ENCODE results near the gene BCAP31. TPM values are rescaled to one million over a fixed set of nuclear protein-coding genes. Genes with fewer than 3 reads are reported as not detected.
A peak's percentile ranks its signal among the peaks of the same experiment; 100 is the strongest.

Gene BCAP31
- total RNA-seq, 1 donor from 2014 or later, result 118 TPM

- Mint-ChIP-seq H3K27ac (no peak overlapping the region), H3K4me1 (peaks cover 4% of the 10 kb centered on the region), H3K36me3 (peaks cover 3% of the 10 kb centered on the region), H3K27me3 (ENCODE audit: low read depth) (peaks cover 53% of the 10 kb centered on the region), H3K4me3 (no peak overlapping the region), H3K9me3 (peaks cover 19% of the 10 kb centered on the region)
- TF ChIP-seq CTCF (IDR thresholded peaks at IDR 0.05; ENCODE audit: unreplicated experiment), result no peak
- DNase-seq (ENCODE audit: low spot score in 2 of 2, unreplicated experiment in 2 of 2), result peak in 1 of 2 experiments; percentile 33
Observed at GRCh38 chrX:153668423-153669173, 55.6 kb downstream of the BCAP31 start.

- Mint-ChIP-seq H3K4me3 (peak overlapping the region; percentile 5), H3K36me3 (peaks cover 3% of the 10 kb centered on the region), H3K27ac (no peak overlapping the region), H3K27me3 (ENCODE audit: low read depth) (peaks cover 54% of the 10 kb centered on the region), H3K4me1 (peaks cover 2% of the 10 kb centered on the region), H3K9me3 (peaks cover 19% of the 10 kb centered on the region)
- TF ChIP-seq CTCF (IDR thresholded peaks at IDR 0.05; ENCODE audit: unreplicated experiment), result peak; percentile 81
- DNase-seq (ENCODE audit: low spot score in 2 of 2, unreplicated experiment in 2 of 2), result peak; percentile 53 to 87
Observed at GRCh38 chrX:153667956-153668396, 56.2 kb downstream of the BCAP31 start.

GRCh38 chrX:153667281-153667955 lies 56.8 kb downstream of the BCAP31 start:
- H3K27me3 Mint-ChIP-seq (ENCODE audit: low read depth), result peaks cover 54% of the 10 kb centered on the region

GRCh38 chrX:153665726-153666306 lies 58.4 kb downstream of the BCAP31 start:
- no peaks in the 10 kb centered on the region for H3K4me1 Mint-ChIP-seq
- H3K36me3 Mint-ChIP-seq, result peaks cover 3% of the 10 kb centered on the region
- no peak overlapping the region for H3K27ac Mint-ChIP-seq
- H3K27me3 Mint-ChIP-seq (ENCODE audit: low read depth), result peaks cover 66% of the 10 kb centered on the region
- TF ChIP-seq CTCF (IDR thresholded peaks at IDR 0.05; ENCODE audit: unreplicated experiment), result no peak
- peak in 1 of 2 experiments; percentile 16 for DNase-seq (ENCODE audit: low spot score in 2 of 2, unreplicated experiment in 2 of 2)
- H3K9me3 Mint-ChIP-seq, result peaks cover 30% of the 10 kb centered on the region
- no peak overlapping the region for H3K4me3 Mint-ChIP-seq

More at GRCh38 chrX:153667281-153667955, 56.8 kb downstream of the BCAP31 start:
- Mint-ChIP-seq H3K9me3 (peaks cover 22% of the 10 kb centered on the region), H3K4me3 (peak overlapping the region; percentile 5), H3K27ac (no peak overlapping the region), H3K36me3 (peaks cover 3% of the 10 kb centered on the region), H3K4me1 (no peaks in the 10 kb centered on the region)
- TF ChIP-seq CTCF (IDR thresholded peaks at IDR 0.05; ENCODE audit: unreplicated experiment), result no peak
- peak in 1 of 2 experiments; percentile 34 for DNase-seq (ENCODE audit: low spot score in 2 of 2, unreplicated experiment in 2 of 2)

GRCh38 chrX:153662266-153662665 lies 61.9 kb downstream of the BCAP31 start:
- Mint-ChIP-seq H3K27me3 (ENCODE audit: low read depth) (peaks cover 78% of the 10 kb centered on the region), H3K4me3 (no peak overlapping the region), H3K4me1 (no peaks in the 10 kb centered on the region), H3K36me3 (peaks cover 1% of the 10 kb centered on the region), H3K27ac (no peak overlapping the region), H3K9me3 (peaks cover 40% of the 10 kb centered on the region)
- DNase-seq (ENCODE audit: low spot score in 2 of 2, unreplicated experiment in 2 of 2), result peak; percentile 23 to 55
- TF ChIP-seq CTCF (IDR thresholded peaks at IDR 0.05; ENCODE audit: unreplicated experiment), result peak; percentile 24
